H54 (cell line): ENCODE data around the gene LUZP4.
A peak's percentile ranks its signal among the peaks of the same experiment; 100 is the strongest.
"Not testable (repeated sequence)": the region's sequence is repeated elsewhere in the genome, so short reads cannot be mapped to it uniquely, and the experiment has no call there.

Experiments
- DNase-seq: peaks from one replicate; pipeline ENCODE4 v3.0.0; 2011; ENCODE audit warnings: low spot score, mixed read lengths; ENCODE audit not compliant: insufficient read length
- FAIRE-seq: peaks from 3 replicates; lab custom pipeline; 2011; peaks lifted over from hg19 to GRCh38; lab: Jason Lieb, UNC
- POLR2A ChIP-seq: IDR thresholded peaks from 2 replicates; pipeline ENCODE4 v1.6.1; 2011; ENCODE audit warnings: low read depth, mild to moderate bottlenecking, low read length

The LUZP4 gene

DNA sequence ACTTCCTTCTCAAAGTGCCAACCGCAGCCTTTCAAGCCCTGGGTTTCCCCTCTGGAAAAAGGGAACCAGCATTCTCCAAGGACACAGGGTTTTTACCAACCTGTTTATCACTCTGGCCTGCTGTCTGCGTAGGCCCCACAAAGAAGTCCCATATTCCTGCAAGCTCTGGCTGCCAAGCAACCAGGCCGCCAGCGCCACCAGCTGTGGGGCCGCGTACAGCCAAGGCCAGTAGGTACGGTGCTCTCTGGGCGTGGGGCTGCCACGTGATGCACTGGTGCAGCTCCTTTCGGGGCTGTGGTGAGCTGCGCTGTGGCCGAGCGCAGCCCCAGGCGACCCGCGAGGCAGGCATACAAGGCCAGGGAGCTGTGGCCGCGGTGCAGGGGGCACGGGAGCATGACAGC, 22.1 kb downstream of the LUZP4 start:
- DNase-seq (no peak), FAIRE-seq (no peak)
- no peak for TF ChIP-seq POLR2A

DNA sequence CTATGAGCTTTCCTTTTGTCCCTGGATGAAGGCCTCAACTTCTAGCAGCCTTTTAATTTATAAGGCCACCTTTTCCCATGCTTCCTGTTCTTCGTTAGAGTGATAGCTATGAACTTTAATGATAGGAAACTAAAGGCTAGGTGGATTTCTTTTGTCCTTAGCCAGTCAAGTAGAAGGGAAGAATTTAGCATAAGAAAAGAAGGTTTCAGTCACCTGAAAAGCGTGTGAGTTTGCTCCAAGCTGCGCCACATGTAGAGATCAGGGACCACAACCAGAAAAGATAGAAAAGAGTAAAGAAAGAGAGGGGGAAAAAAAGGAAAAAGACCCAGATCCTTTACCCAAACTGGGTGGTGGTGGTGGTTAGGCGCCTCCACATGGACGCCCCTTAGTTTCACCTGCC, 28.6 kb downstream of the LUZP4 start:
- FAIRE-seq (no peak), DNase-seq (no peak)
- TF ChIP-seq POLR2A: no peak

DNA sequence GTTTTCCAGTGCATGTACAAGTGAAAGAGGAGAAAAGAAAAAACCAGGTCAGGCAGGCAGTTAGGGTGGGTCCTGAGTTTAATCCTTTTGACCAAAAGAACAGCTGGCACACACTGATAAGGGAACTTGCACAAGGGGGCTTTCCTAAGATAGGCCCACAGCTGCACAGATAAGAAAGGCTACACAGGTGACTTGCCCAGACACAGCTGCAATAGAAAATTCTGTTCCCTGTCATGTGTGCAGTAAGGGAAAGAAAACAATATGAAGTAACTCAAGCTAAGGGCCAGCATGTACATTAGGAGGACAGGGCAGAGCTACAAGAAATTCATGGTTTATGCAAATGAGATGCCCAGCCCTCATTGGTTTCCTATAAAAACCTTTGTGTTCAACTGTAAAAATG, 32.9 kb downstream of the LUZP4 start:
- no peak for TF ChIP-seq POLR2A
- no peak for FAIRE-seq
- no peak for DNase-seq

DNA sequence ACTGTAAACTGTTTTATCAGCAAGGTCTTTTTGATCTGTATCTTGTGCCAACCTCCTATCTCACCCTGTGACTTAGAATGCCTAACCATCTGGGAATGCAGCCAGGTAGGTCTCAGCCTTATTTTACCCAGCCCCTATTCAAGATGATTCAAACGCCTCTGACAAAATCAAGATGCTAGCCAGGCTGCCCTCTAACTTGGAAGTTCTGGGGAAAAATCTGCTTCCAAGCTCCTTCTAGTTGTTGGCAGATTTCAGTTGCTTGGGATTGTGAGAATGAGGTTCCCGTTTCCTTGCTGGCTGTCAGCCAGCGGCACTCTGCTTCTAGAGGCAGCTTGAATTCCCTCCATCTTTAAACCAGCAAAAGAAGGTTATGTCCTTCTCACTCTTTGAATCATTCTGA, 34.7 kb downstream of the LUZP4 start:
- TF ChIP-seq POLR2A: no peak
- no peak for FAIRE-seq
- no peak for DNase-seq

DNA sequence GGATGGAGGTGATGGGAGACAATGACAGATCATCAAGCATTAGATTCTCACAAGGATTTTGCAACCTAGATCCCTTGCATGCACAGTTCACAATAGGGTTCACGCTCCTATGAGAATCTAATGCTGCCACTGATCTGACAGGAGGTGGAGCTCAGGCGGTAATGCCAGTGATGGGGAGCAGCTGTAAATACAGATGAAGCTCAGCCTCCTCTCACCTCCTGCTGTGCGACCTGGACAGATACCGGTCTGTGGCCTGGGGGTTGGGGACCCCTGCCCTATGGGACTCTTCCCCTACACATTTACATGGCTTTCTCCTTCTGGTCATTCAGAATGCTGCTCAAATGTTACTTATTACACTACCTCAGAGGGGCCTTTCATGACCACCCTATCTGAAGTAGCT, 39.8 kb downstream of the LUZP4 start:
- not testable (repeated sequence) for DNase-seq, FAIRE-seq

DNA sequence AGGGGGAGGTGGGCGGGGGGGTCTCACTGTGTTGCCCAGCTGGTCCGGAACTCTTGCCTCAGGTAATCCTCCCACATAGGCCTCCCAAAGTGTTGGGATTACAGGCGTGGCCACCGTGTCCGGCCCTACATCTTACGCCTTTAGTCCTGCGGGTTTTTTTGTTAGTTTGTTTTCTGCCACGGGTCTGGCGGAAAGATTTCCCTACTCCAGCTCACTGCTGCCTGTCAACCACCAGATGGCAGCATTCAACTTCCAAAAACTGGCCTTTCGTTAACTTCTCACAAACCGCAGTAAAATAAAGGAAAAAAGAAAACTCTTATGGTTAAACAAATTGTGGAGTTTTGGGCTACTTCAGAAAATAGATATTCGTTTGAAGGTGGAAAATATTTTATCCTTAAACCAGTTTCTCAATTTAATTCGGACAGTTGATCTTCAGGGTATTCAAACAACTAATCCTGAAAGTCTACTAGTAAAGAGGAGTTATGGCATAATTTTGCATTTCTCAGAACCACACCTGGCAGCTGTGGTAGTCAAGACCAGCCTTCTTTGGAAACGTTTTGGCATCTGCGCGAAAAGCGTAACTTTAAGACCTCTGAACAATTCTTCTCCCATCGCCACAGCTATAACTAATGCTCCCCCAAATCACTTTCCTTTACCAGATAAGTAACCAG, 41.1 kb downstream of the LUZP4 start:
- DNase-seq (peak; percentile 23), FAIRE-seq (peak; percentile 45)
- TF ChIP-seq POLR2A: no peak

DNA sequence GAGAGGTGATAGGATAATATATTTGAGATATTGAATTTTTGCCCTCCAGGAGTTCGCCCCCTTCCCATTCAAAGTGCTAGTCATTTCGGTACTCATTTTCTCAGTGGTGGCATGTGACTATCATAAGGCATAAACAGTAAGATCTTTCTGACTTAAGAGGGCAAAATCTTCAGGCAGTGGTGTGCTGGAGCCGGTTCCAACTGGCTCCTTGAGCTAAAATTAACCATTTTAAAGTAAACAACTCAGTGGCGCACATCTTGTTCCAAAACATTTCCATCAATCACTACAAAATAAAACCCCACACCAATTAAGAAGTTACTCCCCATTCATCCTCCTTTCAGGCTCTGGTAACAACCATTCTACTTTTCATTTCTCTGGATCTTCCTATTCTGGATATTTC, 43.3 kb downstream of the LUZP4 start:
- no peak for TF ChIP-seq POLR2A
- FAIRE-seq (no peak), DNase-seq (no peak)

DNA sequence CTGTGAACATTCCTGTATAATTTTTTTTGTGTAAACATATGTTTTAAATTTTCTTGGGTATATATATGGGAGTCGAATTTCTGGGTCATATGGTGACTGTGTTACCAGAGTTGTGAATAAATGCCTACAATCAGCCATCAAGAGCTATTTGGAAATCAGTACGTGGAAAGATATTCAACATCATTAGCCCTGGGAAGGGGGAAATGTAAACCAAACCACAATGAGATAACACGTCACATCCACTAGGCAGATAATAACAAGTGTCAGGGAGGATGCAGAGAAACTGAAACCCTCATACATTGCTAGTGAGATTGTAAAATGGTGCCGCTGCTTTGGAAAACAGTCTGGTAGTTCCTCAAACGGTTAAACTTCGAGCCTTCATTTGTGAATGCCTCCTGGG, 43.9 kb downstream of the LUZP4 start:
- DNase-seq (no peak), FAIRE-seq (no peak)
- no peak for TF ChIP-seq POLR2A

DNA sequence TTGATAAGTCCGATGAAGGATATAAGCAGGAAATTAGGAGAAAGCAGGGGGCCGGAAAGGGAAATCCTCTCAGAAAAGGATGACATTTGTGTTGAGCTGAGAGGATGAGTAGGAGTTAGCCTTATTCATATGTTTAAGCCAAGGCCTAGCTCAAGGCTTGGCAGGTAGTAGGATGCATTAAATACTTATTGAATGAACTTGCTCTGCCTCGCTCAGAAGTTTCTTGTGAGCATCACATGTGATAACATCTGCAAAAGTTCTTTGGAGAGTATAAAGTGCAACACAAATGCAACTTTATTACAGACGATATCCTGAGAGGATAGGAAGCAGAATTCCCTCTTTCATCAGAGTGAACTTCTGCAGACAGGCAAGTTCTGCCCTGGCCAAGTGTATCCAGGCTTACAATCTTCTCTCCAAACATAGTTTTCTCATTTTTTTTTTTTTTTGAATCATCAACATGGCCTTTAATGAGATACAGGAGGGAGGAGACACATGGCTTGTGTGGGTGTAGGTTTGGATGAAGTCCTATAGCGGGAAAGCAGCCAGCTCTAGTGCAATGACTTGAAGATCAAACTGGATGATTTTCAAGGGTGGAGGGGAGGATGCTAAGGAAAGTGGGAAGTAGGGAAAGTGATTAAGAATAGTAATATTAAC, 48.1 kb downstream of the LUZP4 start:
- DNase-seq: no peak
- TF ChIP-seq POLR2A: no peak
- FAIRE-seq: no peak

DNA sequence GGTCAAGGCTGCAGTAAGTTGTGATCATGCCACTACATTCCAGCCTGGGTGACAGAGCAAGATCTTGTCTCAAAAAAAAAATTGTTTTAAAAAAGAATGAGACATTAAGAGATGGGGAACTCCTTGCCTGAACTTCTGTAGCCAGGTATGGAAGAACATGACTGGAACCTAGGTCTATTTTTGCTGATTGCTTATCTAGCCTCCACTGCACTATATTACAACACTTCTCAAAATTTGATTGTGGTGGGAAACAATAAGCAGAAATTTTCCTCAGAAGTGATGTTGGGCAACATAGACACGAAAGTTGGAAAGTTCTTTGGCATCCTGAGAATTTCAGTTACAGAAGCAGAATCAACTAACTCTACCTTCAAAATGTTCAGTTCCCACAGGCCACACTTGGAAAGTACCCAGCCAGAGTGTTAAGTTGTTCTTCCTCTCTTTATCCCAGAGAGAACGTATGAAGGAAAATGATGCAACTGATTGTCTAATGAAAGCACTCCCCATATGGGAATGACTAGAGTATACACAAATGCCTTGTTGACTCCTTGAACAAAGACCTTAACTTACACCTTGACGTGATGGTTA, 50.0 kb downstream of the LUZP4 start:
- TF ChIP-seq POLR2A: no peak
- FAIRE-seq: no peak
- DNase-seq: no peak

DNA sequence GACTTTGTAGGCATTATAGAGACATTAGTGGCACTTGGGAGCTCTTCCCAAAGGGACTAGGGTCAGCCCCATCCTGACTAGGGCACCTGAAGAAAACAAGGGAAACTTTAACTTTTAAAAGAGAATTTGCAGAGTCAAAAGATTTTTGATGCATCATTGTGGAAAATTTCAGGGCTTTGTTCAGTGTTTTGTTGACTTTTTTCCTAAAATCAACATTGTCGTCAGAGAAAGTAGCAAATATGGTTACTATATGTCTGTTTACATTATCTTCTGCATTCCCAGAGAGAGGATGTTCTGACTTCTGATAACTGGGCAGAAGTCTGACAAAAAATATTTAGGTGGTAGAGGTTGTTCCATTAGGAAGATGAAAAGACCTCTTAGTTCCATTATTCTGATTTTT, 51.9 kb downstream of the LUZP4 start:
- no peak for FAIRE-seq
- no peak for DNase-seq
- no peak for TF ChIP-seq POLR2A

DNA sequence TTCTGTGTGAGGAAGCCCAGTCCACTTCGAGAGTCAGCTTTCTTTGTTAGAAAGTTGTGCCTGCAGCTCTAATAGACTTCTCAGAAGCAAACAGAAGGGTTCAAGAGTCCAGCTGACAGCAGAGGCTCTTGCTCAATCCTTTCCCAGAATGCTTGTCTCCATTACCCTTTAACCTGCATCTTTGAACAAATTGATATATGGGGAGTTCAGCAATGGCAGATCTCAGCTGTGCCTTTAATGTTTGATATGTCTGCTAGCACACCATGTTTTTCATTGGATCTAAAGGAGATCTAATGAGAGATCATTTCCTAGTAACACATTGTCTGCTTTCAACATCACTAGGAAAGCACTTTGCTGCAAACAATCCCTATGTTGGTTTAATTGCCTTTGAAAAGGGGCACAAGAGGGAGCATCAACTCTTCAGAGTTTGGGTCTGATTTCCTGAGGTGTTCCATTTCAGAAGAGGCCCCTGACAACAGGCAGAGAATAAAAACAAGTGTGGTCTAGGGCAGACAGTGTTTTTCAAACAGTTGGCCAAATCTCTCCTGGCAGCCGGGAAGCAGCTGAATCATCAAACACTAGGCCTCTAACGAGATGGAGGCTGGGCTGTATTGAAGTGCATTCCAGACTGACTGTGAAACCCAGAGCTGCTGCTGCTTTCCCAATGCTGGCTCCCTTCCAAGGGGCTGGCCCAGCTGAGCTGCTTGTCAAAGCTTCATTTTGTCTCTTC, 55.5 kb downstream of the LUZP4 start:
- TF ChIP-seq POLR2A: no peak
- FAIRE-seq: peak; percentile 85
- peak; percentile 77 for DNase-seq

DNA sequence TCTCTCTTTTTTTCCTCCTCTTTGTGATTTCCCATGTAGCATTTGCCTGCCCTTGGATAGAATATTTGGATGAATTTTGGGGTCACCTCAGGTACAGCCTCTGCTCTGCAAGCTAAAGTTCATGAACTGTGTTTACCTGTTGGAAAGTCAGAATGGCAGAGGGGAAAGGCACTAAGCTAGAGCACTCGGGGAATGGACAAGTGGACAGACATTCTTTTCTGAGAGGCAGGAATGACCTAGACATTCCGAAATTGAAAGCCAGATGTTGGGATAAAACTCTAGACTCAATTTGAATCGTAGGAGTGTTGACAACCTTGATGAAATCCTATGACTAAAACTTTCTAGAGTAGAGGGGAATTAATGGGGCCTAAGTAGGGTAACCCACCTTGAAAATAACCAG, 56.1 kb downstream of the LUZP4 start:
- DNase-seq: no peak
- FAIRE-seq: no peak
- TF ChIP-seq POLR2A: no peak

DNA sequence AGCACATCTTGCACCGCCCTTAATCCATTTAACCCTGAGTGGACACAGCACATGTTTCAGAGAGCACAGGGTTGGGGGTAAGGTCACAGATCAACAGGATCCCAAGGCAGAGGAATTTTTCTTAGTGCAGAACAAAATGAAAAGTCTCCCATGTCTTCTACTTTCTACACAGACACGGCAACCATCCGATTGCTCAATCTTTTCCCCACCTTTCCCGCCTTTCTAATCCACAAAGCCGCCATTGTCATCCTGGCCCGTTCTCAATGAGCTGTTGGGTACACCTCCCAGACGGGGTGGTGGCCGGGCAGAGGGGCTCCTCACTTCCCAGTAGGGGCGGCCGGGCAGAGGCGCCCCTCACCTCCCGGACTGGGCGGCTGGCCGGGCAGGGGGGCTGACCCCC, 57.2 kb downstream of the LUZP4 start:
- not testable (repeated sequence) for FAIRE-seq, DNase-seq
